Effector memory CD4-positive, alpha-beta T cell (primary cell): Measurements from ENCODE around the gene BABAM2.

Experiments used
- DNase-seq, 3 donors: peaks; one replicate each; pipeline ENCODE4 v3.0.0-alpha.2; 2020
- H3K27ac ChIP-seq: 2 replicates; pipeline ENCODE4 v1.7.0; 2013; ENCODE audit warnings: mild to moderate bottlenecking, low read length, moderate library complexity; ENCODE audit not compliant: insufficient read depth, poor library complexity, severe bottlenecking
- H3K27me3 ChIP-seq: replicated peaks from 2 replicates; pipeline ENCODE4 v1.7.0; 2013; ENCODE audit warnings: mild to moderate bottlenecking, low read length; ENCODE audit not compliant: insufficient read depth, control insufficient read depth, poor library complexity, severe bottlenecking
- H3K36me3 ChIP-seq: 2 replicates; pipeline ENCODE4 v1.7.0; 2013; ENCODE audit warnings: mild to moderate bottlenecking, low read length, moderate library complexity; ENCODE audit not compliant: control insufficient read depth, insufficient read depth
- H3K4me1 ChIP-seq: 2 replicates; pipeline ENCODE4 v1.7.0; 2013; ENCODE audit warnings: low read length, mild to moderate bottlenecking; ENCODE audit not compliant: control insufficient read depth, insufficient read depth, poor library complexity, severe bottlenecking
- H3K4me3 ChIP-seq: 2 replicates; pipeline ENCODE4 v1.7.0; 2013; ENCODE audit warnings: low read length, low read depth, mild to moderate bottlenecking; ENCODE audit not compliant: insufficient read depth, poor library complexity, severe bottlenecking
- H3K9me3 ChIP-seq: 2 replicates; pipeline ENCODE4 v1.7.0; 2013; ENCODE audit warnings: mild to moderate bottlenecking, low read length, moderate library complexity; ENCODE audit not compliant: control insufficient read depth

BABAM2 gene

DNA sequence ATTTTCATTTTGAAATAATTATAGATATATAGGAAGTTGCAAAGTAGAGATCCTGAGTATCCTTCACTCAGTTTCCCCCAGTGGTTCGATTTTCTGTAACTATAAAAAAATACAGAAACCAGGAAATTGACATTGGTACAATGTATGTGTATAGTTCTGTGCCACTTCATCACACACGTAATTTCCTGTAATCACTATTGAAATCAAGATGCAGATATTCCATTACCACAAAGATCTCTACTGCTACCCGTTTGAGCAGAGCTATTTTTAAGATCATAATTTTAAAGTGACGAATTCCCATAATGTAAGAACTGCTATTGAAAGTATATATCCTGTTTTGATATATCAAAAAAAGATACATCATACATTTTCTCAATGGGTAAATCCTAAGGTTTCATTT lies 142.3 kb downstream of the BABAM2 start:
- no peaks in the 10 kb centered on the region for H3K9me3 ChIP-seq
- no peak overlapping the region for H3K4me3 ChIP-seq
- no peaks in the 10 kb centered on the region for H3K27me3 ChIP-seq
- no peaks in the 10 kb centered on the region for H3K36me3 ChIP-seq
- no peak overlapping the region for H3K27ac ChIP-seq
- no peak for DNase-seq
- no peaks in the 10 kb centered on the region for H3K4me1 ChIP-seq

DNA sequence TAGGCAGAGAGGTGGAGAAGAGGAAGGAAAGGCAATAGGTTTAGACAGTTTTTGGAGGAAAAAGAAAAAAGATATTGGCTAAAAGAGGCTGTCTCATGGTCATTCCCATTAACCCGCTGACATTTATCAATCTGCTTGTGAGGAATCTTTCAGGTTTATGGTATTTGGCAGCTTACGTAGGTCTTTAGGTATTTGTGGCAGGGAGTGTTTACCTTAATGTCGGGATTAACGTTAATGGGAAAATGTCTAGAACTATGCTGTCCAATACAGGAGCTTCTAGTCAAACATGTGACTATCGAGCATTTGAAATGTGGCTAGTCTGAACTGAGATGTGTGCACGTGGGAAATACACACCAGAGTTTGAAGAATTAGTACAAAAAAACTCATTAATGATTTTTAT lies 144.2 kb downstream of the BABAM2 start:
- H3K27ac ChIP-seq: no peak overlapping the region
- no peaks in the 10 kb centered on the region for H3K4me1 ChIP-seq
- H3K36me3 ChIP-seq: no peaks in the 10 kb centered on the region
- H3K9me3 ChIP-seq: no peaks in the 10 kb centered on the region
- no peaks in the 10 kb centered on the region for H3K27me3 ChIP-seq
- no peak overlapping the region for H3K4me3 ChIP-seq
- no peak for DNase-seq

DNA sequence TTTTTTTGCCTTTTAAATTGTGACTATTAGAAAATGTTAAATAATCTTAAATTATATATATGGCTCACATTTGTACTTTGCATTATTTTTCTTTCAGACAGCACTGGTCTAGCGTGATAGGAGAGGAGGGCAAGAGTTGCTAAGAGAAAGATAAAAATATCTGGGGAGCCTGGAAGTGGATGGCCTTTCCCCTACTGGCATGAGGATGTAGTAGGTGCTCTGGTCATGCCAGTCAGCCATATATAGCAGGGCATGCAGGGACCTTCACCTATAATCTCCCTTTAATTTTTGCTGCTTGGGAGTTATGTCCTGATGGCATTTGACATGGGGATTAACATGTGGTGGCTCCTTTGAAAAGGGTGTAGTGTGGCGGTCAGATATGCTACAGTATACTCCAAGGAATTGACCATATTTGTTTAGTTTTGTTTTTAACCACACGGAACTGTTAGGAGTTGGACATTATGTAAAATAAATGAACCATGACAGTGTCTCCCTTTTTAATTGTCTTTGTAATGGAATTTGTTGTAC lies 144.7 kb downstream of the BABAM2 start:
- H3K27me3 ChIP-seq: no peaks in the 10 kb centered on the region
- H3K4me1 ChIP-seq: no peaks in the 10 kb centered on the region
- DNase-seq: no peak
- H3K4me3 ChIP-seq: no peak overlapping the region
- no peaks in the 10 kb centered on the region for H3K9me3 ChIP-seq
- no peak overlapping the region for H3K27ac ChIP-seq
- no peaks in the 10 kb centered on the region for H3K36me3 ChIP-seq

DNA sequence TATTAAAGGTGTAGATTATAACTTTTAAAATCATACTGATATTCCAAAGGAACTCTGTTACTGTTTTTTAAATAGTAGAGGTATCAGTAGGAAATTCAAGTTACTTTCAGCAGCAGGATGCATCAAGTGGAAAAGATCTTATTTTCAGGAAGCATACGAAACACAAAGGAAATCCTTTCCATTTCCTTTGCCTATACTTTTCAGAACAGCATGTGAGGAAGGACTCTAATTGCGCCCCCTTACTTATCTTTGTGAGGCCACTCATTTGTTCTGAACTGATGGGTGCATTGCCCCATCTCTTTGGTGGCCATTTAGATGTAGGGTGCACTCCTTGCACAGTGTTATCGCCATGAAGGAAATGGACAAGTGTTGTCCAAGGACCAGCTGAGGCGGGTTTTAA lies 145.3 kb downstream of the BABAM2 start:
- Histone ChIP-seq H3K27ac (no peak overlapping the region), H3K36me3 (no peaks in the 10 kb centered on the region), H3K27me3 (no peaks in the 10 kb centered on the region), H3K4me1 (no peaks in the 10 kb centered on the region), H3K9me3 (no peaks in the 10 kb centered on the region), H3K4me3 (no peak overlapping the region)
- DNase-seq: no peak

DNA sequence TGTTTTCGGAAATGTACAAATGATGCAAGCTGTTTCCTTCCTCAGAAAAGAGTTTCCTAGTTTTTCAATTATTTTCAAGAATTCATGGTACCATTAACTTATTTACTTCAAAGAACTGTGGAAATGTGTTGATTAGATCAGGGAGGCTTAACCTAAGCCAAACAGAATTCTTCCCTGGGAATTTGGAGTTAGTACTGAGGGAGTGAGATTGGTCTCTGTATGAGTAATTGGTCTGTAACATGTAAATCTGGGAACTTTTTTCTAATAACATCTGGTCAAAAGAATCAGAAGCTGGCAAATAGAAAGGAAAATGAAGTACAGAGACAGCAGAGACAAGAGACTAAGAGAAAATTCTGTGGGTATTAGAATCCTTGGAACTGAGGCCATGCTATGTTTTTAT lies 145.8 kb downstream of the BABAM2 start:
- H3K36me3 ChIP-seq: peaks cover under 1% of the 10 kb centered on the region
- no peak for DNase-seq
- H3K4me1 ChIP-seq: no peaks in the 10 kb centered on the region
- no peaks in the 10 kb centered on the region for H3K27me3 ChIP-seq
- H3K4me3 ChIP-seq: no peak overlapping the region
- H3K9me3 ChIP-seq: no peaks in the 10 kb centered on the region
- no peak overlapping the region for H3K27ac ChIP-seq

DNA sequence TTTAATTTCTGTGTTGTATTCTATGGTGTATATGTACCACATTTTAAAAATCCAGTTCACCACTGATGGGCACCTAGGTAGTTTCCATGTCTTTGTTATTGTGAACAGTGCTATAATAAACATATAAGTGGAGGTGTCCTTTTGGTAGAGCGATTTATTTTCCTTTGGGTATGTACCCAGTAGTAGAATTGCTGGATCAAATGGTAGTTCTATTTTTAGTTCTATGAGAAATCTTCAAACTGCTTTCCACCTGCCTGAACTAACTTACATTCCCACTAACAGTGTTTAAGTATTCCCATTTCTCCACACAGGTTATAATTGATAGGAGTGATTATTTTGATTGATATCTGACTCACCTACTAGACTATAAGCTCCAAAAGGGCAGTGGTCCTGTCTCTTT lies 148.2 kb downstream of the BABAM2 start:
- Histone ChIP-seq H3K4me3 (no peak overlapping the region), H3K27ac (no peak overlapping the region), H3K27me3 (no peaks in the 10 kb centered on the region), H3K36me3 (peaks cover 3% of the 10 kb centered on the region), H3K9me3 (no peaks in the 10 kb centered on the region), H3K4me1 (no peaks in the 10 kb centered on the region)
- no peak for DNase-seq

DNA sequence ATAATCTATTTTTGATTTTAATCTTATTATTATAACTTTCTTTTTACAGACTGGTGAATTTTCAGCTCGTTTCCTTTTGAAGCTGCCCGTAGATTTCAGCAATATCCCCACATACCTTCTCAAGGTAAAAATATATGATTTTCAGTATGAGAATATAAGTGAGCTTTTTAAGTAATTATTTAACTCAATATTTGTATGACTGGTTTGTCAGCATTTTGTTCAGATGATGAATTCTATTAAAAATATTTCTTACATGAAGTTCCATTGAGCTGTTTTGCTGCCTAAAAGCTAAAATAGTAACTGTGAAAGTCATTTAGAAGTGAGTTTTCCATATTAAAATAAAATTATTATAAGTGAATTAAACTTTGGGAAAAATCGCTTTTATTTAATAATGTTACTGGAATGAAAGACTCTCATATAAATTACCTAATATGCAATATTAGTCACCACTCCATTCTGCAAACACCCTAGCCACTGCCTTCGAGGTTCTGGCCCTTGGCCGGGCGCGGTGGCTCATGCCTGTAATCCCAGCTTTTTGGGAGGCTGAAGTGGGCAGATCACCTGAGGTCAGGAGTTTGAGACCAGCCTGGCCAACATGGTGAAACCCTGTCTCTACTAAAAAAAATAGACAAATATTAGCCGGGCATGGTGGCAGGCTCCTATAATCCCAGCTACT lies 155.3 kb downstream of the BABAM2 start:
- peaks cover 3% of the 10 kb centered on the region for H3K36me3 ChIP-seq
- no peak for DNase-seq
- H3K4me3 ChIP-seq: no peak overlapping the region
- no peaks in the 10 kb centered on the region for H3K9me3 ChIP-seq
- no peak overlapping the region for H3K27ac ChIP-seq
- H3K4me1 ChIP-seq: no peaks in the 10 kb centered on the region
- no peaks in the 10 kb centered on the region for H3K27me3 ChIP-seq

DNA sequence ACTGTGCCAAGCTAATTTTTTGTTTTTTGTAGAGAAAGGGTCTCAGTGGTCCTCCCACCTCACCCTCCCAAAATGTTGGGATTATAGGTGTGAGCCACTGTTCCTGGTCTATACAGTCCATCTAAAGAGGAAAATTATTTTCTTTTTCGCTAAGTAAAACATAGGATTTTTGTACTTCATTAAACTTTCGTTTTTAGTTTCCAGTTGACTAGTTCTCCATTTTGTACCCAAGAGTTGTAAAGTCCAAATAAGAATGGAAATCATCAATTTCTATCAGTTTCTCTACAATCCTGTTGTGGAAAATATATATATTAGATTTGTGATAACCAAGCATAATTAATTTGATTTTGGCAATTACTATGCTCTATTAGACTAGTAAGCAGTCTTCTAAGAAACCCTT lies 156.4 kb downstream of the BABAM2 start:
- no peaks in the 10 kb centered on the region for H3K4me1 ChIP-seq
- DNase-seq: no peak
- H3K36me3 ChIP-seq: no peaks in the 10 kb centered on the region
- no peak overlapping the region for H3K4me3 ChIP-seq
- no peaks in the 10 kb centered on the region for H3K27me3 ChIP-seq
- no peaks in the 10 kb centered on the region for H3K9me3 ChIP-seq
- no peak overlapping the region for H3K27ac ChIP-seq

DNA sequence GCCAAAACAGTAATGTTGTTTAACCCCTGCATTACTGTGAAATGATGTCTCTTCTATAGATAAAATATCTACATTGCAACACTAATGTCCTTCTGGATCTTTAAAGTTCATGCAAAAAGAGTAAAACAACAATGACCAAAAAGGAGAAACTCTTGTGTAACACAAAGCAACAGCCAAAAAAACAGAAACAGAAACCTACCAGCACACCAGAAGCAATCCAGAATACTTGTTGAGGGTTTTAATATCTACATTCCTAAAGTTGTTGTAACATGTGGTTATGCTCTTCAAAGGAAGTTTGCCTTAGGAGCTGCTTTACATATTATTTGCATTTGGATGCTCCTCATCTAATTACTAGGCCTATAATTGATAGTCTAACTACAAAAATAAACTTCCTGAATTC lies 157.2 kb downstream of the BABAM2 start:
- no peaks in the 10 kb centered on the region for H3K27me3 ChIP-seq
- H3K4me3 ChIP-seq: no peak overlapping the region
- no peaks in the 10 kb centered on the region for H3K36me3 ChIP-seq
- H3K9me3 ChIP-seq: no peaks in the 10 kb centered on the region
- DNase-seq: no peak
- H3K4me1 ChIP-seq: no peaks in the 10 kb centered on the region
- no peak overlapping the region for H3K27ac ChIP-seq

DNA sequence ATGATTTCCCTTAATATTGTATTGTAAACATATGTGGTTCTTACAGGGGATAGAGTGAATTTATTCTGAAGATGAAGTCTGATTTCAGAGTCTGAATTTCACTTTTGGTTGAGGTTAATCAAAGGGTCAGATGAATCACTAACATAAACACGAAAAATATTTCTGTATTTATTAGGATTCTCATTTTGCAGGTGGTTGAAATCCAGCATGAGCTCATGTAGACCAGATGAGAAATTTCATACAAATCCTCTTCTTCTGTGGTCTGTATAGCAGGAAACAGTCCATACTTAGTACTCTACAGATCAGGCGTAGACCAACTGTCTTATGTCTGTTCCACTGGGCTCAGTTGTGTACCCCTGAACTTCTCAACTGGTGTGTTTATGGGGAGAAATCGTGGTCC lies 157.8 kb downstream of the BABAM2 start:
- H3K4me1 ChIP-seq: no peaks in the 10 kb centered on the region
- no peak overlapping the region for H3K4me3 ChIP-seq
- no peaks in the 10 kb centered on the region for H3K36me3 ChIP-seq
- DNase-seq: no peak
- H3K27me3 ChIP-seq: no peaks in the 10 kb centered on the region
- H3K27ac ChIP-seq: no peak overlapping the region
- H3K9me3 ChIP-seq: no peaks in the 10 kb centered on the region
